NOMO-1 treated with dmso at 0.1 percent for 144 hours (cell line): ENCODE data around the gene DOCK7.
A peak's percentile ranks its signal among the peaks of the same experiment; 100 is the strongest.
"Not testable (repeated sequence)": the region's sequence is repeated elsewhere in the genome, so short reads cannot be mapped to it uniquely, and the experiment has no call there.

Source experiments
- DNase-seq: peaks from one replicate; lab custom pipeline; 2025; ENCODE audit not compliant: unreplicated experiment; lab: John Stamatoyannopoulos, UW

The DOCK7 gene

DNA sequence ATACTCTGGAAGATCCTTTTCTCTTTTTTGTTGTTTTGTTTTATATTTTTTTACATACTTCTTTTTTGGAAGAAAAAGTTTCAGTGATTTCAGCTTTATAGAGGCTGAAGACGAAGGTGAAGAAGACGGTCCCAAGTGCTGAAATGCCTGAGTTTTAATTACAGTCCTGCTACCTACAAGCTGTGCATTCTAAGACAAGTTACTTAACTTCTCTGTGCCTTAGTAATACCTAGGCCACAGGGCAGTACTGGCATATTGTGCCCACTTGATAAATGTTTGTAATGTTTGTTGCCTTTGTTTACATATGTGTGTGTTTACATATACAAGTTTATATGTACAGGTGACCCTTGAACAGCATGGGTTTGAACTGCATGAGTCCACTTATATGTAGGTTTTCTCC, 147.1 kb downstream of the DOCK7 start:
- DNase-seq, result no peak

GRCh38 chr1:62539028-62539447, 149.1 kb downstream of the DOCK7 start:
- DNase-seq, result no peak

GRCh38 chr1:62536865-62537264, 151.3 kb downstream of the DOCK7 start:
- no peak for DNase-seq

DNA sequence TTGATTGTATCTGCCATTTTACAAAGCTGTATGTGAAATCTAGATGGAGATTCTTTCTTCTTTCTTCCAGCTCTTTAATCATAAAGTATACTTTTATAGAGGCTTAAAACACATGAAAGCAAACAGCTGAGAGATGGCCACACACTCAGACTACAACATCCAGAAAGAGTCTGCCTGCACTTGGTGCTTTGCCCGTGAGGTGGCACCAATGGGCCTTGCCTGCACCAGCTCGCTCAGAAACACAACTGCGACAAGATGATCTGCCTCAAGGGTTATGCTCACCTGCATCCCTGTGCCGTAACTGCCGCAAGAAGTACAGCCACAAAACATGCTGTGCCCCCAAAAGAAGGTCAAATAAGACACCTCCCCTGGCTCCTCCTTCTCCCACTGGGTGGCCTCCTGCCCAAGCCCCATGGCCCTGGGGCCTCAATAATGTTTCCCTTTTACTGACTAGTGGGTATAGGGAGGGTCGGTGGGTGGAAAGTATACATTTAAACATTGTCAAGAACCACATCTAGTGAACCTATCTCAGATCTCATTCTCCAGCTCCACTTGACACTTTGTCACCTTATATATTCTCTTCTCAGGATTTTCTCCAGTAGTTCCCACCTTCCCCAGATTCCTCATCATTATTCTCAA, 157.6 kb downstream of the DOCK7 start:
- no peak for DNase-seq

- no peak for DNase-seq
These were observed 159.0 kb downstream of the DOCK7 start for GRCh38 chr1:62529227-62529626.

DNA sequence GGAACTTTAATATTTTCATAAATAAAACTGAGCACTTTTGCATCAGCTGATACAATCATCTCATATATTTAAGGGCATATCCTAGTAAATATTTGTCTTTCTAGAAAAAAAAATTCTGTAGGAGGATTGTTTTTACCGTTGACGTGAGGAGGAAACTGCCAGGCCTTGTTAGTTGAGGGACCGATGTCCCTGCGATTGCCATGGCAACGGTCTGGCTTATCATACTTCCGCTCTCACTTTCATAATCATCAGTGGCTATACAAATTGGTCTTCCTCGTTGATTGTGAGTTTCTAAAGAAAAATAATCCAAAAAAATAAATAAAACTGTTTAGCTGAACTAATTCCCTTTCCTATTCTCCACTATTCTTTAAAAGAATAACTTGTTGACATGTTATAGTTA, 160.2 kb downstream of the DOCK7 start:
- DNase-seq, result peak; percentile 65

DNA sequence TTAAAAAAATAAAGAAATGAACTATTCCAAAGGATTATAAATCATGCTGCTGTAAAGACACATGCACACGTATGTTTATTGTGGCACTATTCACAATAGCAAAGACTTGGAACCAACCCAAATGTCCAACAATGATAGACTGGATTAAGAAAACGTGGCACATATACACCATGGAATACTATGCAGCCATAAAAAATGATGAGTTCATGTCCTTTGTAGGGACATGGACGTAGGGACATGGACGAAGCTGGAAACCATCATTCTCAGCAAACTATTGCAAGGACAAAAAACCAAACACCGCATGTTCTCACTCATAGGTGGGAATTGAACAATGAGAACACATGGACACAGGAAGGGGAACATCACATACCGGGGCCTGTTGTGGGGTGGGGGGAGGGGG, 160.8 kb downstream of the DOCK7 start:
- DNase-seq, result not testable (repeated sequence)

DNA sequence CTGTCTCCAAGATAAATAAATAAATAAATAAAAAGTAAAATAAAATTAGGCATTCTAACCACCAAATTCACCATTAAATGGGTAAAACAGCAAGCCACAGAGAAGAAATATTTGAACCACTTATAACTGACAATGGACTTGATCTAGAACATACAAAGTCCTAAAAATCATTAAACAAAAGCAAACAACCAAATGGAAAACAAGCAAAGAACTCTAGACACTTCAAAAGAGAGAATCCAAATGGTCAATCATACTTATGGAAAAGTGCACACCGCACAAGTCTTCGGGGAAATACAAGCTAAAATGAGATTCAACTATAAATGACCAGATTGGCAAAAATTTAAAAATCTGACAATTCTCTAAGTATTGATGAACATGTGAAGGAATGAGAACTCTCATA, 164.3 kb downstream of the DOCK7 start:
- DNase-seq, result no peak

DNA sequence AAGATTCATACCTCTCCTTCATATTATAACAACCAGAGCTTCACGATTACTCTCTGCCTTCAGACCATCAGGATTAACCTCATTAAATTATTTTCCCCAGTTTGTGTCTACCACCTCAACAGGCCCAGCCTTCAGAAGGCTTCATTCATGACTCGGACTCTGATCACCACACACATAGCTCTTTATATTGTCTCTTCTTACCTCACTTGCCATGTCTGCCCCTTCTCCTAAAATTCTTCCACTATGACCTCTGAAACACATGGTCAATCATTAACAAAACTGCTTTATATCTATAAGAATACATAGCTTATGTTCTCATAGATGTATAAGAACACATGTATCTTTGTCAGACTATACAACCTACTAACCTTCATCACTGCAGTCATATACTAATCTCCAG, 171.6 kb downstream of the DOCK7 start:
- DNase-seq, result no peak

DNA sequence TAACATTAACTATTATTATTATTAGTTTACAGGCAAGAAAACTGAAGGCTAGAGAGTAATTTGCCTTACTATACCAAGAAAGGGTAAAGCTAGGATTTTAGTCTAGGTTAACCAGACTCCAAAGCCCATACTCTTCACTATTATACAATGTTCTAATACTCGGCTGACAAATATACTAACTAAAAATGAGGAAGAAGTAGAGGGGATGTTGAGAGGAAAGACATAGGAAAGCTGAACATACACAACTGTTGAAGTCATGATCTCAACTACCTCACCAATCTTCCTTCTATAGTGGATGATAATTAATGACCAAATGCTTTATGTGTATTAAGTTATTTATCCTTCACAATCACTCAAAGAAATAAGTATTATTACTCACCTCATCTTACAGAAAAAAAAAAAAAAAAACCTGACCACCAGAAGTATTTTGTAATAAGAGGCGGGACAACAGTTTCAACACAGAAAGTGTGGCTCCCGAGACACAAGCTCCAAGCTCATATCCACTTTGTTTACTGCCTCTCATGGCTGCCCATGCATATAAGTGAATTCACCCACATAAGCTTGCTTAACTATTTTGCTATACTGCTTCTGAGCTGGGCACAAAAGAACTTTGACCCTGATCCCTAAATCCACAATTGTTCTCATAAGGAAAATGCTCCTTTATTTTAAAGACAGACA, 173.3 kb downstream of the DOCK7 start:
- peak; percentile 51 for DNase-seq

GRCh38 chr1:62513013-62513412, 175.2 kb downstream of the DOCK7 start:
- DNase-seq, result no peak

- DNase-seq, result no peak
These were observed 179.2 kb downstream of the DOCK7 start for GRCh38 chr1:62509028-62509427.

GRCh38 chr1:62508187-62508758, 179.9 kb downstream of the DOCK7 start:
- no peak for DNase-seq

DNA sequence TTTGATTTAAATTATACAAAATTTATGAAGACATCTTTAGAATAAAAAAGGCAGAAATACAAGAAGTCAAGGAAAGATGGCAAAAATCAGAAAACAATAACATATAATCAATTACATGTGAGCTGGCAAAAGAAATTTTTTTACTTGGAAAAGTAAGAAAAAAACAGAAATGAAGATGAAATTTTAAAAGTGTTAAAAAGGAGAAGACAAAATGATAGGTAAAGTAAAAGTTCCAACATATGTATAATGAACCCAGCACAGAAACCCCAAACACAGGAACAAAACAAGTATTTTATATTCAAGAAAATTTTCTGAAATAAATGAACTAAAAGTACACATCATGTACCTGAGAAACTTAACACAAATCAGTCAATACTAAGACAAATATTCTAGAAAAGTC, 188.0 kb downstream of the DOCK7 start:
- DNase-seq, result no peak

DNA sequence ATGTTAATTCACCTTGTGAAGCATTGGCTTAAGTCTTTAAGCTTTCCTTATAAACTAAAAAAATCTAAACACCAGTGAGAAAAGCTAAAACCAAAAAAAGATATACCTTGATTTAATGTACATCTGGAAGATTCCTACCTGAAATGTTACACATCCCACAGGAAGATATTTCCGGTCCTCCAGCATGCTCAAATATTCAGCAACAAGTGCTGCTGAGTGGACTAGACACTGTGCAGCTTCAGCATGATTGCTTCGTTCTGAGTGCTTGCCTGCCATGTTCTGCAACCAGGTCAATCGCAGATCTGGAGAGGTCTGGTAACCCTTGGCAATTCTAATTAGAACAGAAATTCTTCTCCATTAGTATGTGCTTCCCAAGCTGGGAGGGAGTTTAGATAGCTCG, 194.0 kb downstream of the DOCK7 start:
- DNase-seq, result no peak

GRCh38 chr1:62493656-62494055, 194.5 kb downstream of the DOCK7 start:
- DNase-seq, result no peak

DNA sequence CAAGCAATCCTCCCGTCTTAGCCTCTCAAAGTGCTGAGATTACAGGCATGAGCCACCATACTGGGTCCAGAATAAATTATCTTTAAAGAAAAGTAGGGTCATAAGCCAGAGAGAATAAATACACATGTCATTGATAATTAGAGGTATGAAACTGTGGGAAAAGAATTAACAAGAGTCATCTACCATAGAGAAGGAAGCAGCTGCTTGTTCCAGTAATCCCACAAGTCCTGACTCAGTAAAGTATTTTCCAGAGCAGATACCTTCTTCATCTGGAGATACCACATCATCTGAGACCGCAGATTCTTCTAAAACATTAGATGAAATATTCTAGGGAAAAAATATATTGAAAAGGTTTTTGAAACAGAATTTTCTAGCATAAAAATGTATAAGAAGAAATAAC, 195.7 kb downstream of the DOCK7 start:
- no peak for DNase-seq

- no peak for DNase-seq
These were observed 200.2 kb downstream of the DOCK7 start for GRCh38 chr1:62487956-62488355.

DNA sequence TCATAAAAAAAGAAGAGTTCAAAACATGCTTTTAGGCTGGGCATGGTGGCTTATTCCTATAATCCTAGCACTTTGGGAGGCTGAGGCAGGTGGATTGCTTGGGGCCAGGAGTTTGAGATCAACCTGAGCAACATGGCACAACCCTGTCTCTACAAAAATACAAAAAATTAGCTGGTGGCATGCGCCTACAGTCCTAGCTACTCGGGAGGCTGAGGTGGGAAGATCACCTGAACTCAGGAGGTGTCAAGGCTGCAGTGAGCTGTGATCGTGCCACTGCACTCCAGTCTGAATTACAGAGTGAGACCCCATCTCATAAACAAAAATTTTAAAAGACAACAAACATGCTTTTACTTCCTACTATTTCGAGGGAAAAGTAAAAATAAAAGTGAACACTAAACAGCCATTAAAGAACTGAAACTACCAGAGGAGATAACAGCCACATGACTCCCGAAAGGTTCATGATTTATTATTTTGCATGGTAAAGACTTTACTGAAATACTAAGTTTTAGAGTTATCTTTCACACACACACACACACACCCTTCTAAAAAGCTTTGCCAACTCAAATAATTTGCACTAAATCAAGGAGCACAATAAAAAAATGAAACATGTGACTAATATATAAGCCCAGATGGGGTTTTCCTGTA, 203.2 kb downstream of the DOCK7 start:
- no peak for DNase-seq

DNA sequence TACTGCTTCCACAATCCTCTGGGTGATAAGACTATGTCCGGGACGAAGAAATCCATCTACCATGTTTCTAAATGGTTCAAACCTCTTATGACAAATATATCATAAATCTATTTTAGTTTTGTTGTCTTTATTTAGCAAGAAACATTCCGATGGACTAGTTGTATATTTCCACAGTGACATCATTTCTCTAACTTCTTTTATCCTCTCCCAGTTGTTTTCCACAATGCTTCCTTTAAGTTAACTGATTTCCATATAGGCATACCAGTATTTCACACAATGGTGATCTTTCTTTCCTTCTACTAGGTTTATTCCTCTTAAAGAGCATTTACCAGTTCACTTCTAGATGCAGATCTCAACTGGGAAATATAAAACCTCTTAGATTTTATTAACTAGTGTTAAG, 206.5 kb downstream of the DOCK7 start:
- no peak for DNase-seq

DNA sequence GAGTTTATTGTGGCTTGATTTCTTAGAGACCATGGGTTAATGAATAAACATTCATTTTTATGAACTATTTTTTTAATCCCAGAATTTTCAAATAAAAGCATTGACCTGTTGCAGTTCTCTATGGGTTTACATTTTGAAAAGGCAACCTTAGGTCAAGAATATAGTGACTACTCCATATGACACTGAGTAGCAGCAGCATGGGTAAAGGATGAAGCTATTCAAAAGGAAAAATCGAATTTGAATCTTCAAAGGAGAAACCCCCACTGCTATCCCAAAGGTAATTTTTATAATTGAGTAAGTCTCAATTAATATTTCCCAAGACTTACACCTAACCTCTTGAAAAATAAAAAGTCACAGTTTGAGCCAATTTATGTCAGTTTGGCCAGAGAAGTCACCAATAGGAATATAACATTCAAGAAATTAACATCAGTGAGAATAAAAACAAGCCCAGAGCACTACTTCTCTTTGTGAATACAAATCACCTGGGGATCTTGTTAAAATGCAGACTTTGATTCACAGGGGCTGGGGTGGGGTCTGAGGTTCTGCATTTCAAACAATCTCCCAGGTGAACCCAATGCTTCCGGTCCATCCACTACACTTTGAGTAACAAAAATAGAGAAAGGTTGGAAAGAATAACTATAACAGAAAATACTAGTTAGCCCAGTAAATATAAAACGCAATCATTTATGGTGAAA, 211.5 kb downstream of the DOCK7 start:
- DNase-seq, result no peak

DNA sequence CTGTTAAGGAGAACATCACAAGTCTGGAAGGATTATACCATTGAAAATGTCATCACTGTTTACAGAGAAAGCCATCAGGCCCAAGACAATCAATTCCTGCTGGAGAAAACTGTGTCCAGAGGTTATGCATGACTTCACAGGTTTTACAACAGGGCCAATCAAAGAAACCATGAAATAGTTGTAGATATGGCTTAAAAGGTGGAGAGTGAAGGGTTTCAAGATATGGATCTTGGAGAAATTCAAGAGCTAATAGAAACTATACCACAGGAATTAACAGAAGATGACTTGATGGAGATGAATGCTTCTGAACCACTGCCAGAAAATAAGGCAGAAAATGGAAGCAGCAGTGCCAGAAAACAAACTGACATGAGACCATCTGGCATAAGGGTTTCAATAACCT, 221.1 kb downstream of the DOCK7 start:
- no peak for DNase-seq
